GM12872 (cell line): ENCODE data around the gene INPP4A.

Experiments used
- TF ChIP-seq, protein P1 (sequence below): IDR thresholded peaks from 3 replicates; pipeline ENCODE4 v1.5.1; 2011; ENCODE audit warnings: low read depth, mild to moderate bottlenecking, low read length, moderate library complexity; ENCODE audit not compliant: insufficient read depth

The INPP4A gene

DNA sequence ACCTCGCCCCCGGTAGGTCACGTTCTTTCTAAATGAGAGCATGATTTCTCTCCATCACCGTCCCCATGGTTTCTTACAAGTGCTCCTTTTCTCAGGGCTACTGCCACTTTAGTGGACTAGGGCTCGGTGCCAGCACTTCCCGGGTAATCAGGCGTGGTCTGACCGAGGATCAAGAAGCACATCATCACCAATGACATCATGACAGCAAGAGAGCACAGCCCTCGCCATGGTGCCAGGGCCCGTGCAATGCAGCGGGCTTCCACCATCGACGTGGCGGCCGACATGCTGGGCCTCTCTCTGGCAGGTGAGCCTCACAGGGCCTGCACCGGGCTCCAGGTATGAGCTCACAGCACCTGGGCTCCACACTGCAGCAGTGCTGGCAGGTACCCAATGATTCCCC is 75.2 kb downstream of the INPP4A start:
- TF ChIP-seq, protein P1, sequence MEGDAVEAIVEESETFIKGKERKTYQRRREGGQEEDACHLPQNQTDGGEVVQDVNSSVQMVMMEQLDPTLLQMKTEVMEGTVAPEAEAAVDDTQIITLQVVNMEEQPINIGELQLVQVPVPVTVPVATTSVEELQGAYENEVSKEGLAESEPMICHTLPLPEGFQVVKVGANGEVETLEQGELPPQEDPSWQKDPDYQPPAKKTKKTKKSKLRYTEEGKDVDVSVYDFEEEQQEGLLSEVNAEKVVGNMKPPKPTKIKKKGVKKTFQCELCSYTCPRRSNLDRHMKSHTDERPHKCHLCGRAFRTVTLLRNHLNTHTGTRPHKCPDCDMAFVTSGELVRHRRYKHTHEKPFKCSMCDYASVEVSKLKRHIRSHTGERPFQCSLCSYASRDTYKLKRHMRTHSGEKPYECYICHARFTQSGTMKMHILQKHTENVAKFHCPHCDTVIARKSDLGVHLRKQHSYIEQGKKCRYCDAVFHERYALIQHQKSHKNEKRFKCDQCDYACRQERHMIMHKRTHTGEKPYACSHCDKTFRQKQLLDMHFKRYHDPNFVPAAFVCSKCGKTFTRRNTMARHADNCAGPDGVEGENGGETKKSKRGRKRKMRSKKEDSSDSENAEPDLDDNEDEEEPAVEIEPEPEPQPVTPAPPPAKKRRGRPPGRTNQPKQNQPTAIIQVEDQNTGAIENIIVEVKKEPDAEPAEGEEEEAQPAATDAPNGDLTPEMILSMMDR: no peak

DNA sequence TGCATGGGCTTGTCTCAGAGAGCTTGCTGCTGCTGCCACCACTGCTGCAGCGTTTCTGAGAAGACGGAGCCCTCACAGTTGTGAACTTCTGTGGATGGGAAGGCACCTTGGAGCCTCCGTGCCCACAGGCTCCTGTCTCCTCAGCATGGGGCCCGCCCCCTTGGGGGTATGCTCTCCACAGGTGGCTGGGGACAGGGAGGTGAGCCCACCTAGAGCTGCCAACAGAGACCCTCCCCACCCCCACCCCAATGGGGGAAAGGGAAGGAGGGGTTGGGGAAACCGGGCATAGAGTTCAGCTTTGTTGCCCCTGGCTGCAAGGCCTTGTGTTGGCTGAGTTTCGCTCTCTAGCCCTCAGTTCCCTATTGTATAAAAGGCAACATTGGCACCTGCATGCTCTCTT is 76.1 kb downstream of the INPP4A start:
- TF ChIP-seq, protein P1: no peak

GRCh38 chr2:98521266-98521665 is 76.6 kb downstream of the INPP4A start:
- TF ChIP-seq, protein P1: no peak

- TF ChIP-seq, protein P1: no peak
Measured at GRCh38 chr2:98522854-98523253, 78.2 kb downstream of the INPP4A start.

- TF ChIP-seq, protein P1: no peak
Measured at GRCh38 chr2:98524168-98524567, 79.5 kb downstream of the INPP4A start.

GRCh38 chr2:98528349-98528748 is 83.7 kb downstream of the INPP4A start:
- TF ChIP-seq, protein P1: no peak

GRCh38 chr2:98530114-98530513 is 85.5 kb downstream of the INPP4A start:
- TF ChIP-seq, protein P1: no peak

DNA sequence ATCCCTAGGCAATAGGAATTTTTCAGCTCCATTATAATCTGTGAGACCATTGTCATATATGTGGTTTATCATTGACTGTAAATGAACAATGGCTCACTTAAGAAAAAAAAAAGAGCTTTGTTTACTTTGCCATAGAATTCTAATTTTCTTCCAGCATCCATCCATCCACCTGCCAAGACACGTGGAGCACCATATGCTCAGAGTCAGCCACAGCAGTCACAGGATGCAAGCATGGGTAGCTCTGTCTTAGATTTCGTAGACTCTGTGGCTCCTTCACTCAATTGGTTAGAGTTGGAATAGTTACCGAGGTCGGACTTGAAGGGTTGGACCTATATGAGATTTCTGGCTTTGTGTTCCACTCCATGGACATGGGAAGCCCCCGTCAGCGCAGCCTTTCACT is 88.1 kb downstream of the INPP4A start:
- TF ChIP-seq, protein P1: no peak
